Dendritic cell treated with granulocyte-macrophage colony-stimulating factor and Interleukin-4, amounts not matched to agents 40 ng/mL and 50 ng/mL, for 4 days (primary cell): ENCODE results near the gene CAPZB.

Experiments
- H3K27ac Mint-ChIP-seq: one replicate; pipeline ENCODE4 v1.8.0; 2022; ENCODE audit warnings: mild to moderate bottlenecking, mixed read lengths
- H3K27me3 Mint-ChIP-seq: one replicate; pipeline ENCODE4 v1.8.0; 2022; ENCODE audit warnings: mild to moderate bottlenecking, mixed read lengths
- H3K36me3 Mint-ChIP-seq: one replicate; pipeline ENCODE4 v1.8.0; 2022; ENCODE audit warnings: low read depth, mixed read lengths
- H3K4me1 Mint-ChIP-seq: one replicate; pipeline ENCODE4 v1.8.0; 2022; ENCODE audit warnings: low read depth, mixed read lengths
- H3K4me3 Mint-ChIP-seq: one replicate; pipeline ENCODE4 v1.8.0; 2022; ENCODE audit warnings: mild to moderate bottlenecking, moderate library complexity, mixed read lengths
- H3K9me3 Mint-ChIP-seq: one replicate; pipeline ENCODE4 v1.8.0; 2022; ENCODE audit warnings: mixed read lengths
- intact Hi-C: fragments of 100-400 bp; cut with micrococcal nuclease; formaldehyde crosslinking; loops from one replicate; pipeline ENCODE4 v1.15.0; 2022

CAPZB gene

DNA sequence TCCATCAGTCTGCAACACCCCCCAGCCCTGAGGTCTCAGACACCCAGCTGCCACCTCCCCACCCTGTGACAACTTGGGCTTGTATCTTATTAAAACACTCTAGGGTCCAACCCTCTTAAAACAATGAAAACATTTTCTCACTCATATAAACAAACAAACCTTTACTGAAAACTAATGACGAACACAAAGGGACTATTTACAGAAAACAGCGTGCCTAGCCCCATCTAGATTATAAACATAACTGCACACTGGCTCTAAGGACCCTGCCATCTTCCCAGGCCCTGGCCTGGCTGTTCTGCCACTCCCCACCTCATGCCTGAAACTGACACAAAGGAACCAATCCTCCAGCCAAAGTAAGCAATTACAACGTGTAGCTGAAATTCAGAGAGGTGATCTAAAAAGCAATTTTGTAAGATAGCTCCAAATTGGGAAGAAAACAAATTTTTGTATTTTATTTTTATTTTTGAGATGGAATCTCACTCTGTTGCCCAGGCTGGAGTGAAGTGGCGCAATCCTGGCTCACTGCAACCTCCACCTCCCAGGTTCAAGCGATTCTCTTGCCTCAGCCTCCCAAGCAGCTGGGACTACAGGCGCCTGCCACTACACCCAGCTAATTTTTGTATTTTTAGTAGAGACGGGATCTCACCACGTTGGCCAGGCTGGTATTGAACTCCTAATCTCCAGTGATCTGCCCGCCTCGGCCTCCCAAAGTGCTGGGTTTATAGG lies 40.9 kb downstream of the CAPZB start:
- Mint-ChIP-seq H3K36me3 (peaks cover 92% of the 10 kb centered on the region), H3K9me3 (no peaks in the 10 kb centered on the region), H3K4me1 (peaks cover 77% of the 10 kb centered on the region), H3K4me3 (no peak overlapping the region), H3K27ac (peak overlapping the region; percentile 5), H3K27me3 (no peaks in the 10 kb centered on the region)
- intact Hi-C loops, result loop anchor here (5.0 kb wide), 1 partner anchor 38 kb away; no protein-coding TSS in a partner anchor

DNA sequence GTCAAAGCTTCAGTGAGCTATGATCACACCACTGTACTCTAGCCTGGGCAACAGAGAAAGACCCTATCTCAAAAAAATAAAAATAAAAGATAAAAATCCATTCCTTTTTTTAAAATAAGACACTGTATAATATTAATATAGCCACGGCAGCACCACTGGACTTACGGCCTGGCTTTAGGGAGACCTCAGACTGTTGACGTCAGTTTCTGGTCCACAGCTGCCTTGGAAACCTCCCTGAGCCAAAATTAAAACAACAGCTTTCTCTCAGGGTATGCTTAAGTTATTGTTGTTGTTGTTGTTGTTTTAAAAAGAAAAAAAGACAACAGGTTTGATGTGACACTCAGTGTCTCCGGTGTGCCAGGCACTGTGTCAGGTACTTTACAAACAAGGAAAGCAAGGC lies 42.0 kb downstream of the CAPZB start:
- Mint-ChIP-seq H3K9me3 (no peaks in the 10 kb centered on the region), H3K27ac (peak overlapping the region; percentile 5), H3K4me3 (no peak overlapping the region), H3K4me1 (peaks cover 74% of the 10 kb centered on the region), H3K36me3 (peaks cover 90% of the 10 kb centered on the region), H3K27me3 (no peaks in the 10 kb centered on the region)
- intact Hi-C loops, result no loop called here

DNA sequence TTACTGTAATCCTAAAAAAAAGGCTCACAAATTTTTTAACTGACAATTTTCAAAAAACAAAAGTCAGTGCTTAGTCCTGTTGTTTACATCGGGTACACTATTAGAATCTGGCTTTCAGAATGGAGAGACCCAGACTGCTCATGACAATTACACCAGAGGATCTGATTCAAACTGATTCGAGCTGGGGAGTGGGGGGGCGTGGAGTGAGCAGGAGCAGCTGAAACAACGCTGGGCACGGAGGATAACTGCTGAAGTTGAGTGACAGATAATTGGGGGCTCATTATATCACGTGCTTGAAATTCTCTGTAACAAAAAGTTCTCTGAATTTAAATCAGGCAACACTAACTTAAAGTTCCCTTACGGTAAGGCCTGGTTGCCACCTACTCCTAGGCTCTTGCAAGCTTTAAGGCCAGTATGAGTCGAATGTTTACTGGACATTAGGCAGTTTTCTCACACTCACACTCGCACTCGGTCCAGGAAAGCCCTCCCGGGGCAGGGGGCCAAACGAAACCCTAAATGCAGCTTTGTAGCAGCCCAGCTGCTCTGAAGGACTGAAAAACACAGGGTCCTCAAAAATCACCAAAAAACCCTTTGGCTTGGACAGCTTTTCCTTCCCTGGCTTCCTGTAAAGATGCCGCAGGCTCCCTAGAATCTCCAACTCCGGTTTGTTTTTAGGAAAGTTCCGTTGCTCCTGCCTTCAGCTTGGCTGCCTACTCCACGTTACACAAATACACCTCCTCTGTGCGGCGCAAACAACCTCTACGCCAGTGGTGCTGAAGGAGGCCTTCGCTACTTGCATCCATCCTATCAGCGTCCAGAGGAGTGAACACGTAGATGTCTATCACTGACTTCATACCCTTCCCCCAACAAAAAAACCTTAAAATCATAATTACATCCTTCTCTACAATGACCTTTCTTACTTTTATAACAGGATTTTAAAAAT lies 42.9 kb downstream of the CAPZB start:
- peaks cover 74% of the 10 kb centered on the region for H3K4me1 Mint-ChIP-seq
- peaks cover 90% of the 10 kb centered on the region for H3K36me3 Mint-ChIP-seq
- H3K27ac Mint-ChIP-seq, result no peak overlapping the region
- no peak overlapping the region for H3K4me3 Mint-ChIP-seq
- no peaks in the 10 kb centered on the region for H3K27me3 Mint-ChIP-seq
- H3K9me3 Mint-ChIP-seq, result no peaks in the 10 kb centered on the region
- intact Hi-C loops, result no loop called here

DNA sequence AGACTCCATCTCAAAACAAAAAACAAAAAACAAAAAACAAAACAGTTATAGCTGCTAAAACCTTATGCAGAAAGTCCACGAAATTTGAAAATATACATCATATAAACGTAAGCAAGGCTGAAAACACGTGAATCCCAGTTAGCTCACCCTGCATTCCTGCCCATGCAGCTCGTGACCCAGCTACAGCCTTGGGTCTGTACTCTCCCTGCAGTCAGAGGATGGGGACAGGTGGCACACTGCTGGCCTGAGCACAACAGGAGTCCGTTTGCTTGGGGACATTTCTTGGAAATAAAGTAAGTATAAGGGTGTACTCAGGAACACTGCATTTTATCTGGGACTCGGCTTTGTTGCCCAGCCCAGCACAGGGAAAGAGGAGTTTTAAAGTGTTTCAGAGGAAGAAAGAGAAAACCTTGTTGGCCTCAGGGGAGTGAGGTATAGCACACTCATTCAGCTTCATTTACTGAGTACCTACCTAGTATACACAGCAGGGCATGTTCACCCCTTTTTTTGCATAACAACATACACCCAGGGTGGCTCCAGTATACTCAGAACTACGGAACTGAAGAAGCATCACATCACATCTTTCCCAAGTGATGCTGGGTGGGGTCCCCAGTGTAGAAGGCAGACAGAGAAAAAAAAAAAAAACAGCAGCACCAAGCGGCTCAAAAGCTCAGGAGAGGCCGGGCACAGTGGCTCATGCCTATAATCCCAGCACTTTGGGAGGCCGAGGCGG lies 44.1 kb downstream of the CAPZB start:
- intact Hi-C loops, result no loop called here
- Mint-ChIP-seq H3K4me3 (no peak overlapping the region), H3K36me3 (peaks cover 95% of the 10 kb centered on the region), H3K9me3 (no peaks in the 10 kb centered on the region), H3K27ac (peak overlapping the region; percentile 8), H3K4me1 (peaks cover 74% of the 10 kb centered on the region), H3K27me3 (no peaks in the 10 kb centered on the region)

DNA sequence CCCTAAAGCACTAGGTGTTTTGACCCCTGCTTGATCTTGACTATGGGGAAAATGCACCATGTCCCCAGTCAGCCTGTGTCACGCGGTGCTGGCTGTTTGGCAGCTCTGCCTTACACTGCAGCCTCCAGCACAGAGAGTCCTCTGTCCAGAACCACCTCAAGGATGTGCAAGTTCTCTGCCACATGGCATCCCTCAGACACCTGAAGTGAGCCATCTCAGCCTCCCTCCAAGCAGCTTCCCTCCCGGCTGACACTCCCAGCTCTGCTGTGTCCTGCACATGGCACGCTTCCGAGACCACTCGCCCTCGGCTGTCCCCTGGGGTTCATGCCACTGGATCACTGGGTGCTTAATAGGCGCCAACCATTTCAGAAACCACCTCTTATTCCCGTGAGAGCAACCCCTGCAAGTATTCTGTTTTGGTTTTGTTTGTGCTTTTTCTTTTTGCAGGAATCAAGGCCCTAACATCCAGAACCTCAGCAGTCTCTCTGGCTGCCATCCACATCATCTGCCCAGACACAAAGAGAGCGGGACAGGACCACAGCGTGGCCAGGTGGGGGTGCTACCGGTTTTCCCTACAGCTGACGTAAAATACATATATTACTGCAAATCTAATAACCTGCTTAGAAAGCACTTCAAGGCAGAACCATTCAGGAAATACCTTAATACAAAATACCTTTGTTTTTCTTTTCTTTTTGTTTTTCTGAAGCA lies 45.7 kb downstream of the CAPZB start:
- H3K27me3 Mint-ChIP-seq, result no peaks in the 10 kb centered on the region
- no peaks in the 10 kb centered on the region for H3K9me3 Mint-ChIP-seq
- peaks cover 74% of the 10 kb centered on the region for H3K4me1 Mint-ChIP-seq
- intact Hi-C loops, result loop anchor here (5.0 kb wide), 1 partner anchor 158 kb away; a partner anchor contains a TSS
- H3K27ac Mint-ChIP-seq, result no peak overlapping the region
- peaks cover 86% of the 10 kb centered on the region for H3K36me3 Mint-ChIP-seq
- no peak overlapping the region for H3K4me3 Mint-ChIP-seq

DNA sequence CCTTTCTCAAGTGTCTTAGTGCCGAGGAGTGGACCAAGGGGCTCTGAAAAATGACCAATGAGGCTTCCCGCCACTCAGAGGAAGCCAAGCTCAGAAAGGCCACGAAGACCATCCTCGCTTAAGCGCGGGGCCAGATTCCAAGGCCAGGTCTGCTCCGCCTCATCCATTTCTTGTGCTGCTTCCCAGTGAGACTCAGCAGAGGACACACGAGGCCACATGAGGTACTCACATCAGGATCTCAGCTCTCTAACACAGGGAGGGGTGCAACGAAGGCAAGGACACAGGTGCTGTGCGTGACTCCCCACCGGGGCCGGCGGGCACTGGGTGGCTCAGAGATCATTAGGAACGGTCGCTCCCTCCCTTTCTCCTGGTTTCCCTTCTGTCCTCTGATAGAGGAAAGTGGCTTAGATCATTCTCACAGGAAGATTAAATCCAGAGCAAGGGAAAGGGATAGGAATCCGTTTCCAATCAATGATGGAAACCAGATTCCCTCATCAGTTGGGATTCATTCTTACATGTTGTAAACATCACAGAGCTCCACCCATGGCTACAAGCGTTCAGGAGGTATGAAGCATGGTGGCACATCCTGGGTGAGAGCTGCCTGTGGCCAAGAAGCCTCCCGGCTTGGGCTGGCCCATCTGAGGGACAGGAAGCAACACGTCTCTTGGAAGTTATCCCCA lies 46.7 kb downstream of the CAPZB start:
- Mint-ChIP-seq H3K36me3 (peaks cover 83% of the 10 kb centered on the region), H3K27me3 (no peaks in the 10 kb centered on the region), H3K27ac (no peak overlapping the region), H3K4me1 (peaks cover 73% of the 10 kb centered on the region), H3K4me3 (no peak overlapping the region), H3K9me3 (no peaks in the 10 kb centered on the region)
- intact Hi-C loops, result loop anchor here (5.0 kb wide), 1 partner anchor 159 kb away; a partner anchor contains a TSS

DNA sequence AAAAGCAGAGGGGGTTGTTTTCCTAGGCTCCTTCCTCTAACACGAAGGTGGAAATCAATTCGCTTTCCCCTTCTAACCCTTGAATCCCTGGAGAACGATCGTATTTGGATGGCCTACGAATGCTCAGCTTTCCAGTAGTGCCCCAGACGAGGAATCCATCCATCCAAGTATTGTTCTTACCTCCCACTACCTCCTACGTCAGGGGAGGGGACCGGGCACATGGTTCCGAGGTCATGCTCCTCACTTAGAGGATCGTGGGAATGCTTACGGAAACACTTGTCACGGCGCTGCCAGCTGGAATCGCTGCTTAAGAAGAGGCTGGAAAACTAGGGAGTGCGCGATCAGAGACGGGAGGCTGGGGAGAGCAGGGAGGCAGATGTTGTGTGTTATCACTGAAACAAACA lies 47.4 kb downstream of the CAPZB start:
- Mint-ChIP-seq H3K27me3 (no peaks in the 10 kb centered on the region), H3K27ac (peak overlapping the region; percentile 69), H3K36me3 (peaks cover 84% of the 10 kb centered on the region), H3K4me3 (no peak overlapping the region), H3K9me3 (no peaks in the 10 kb centered on the region), H3K4me1 (peaks cover 78% of the 10 kb centered on the region)
- intact Hi-C loops, result loop anchor here (5.0 kb wide), 1 partner anchor 159 kb away; a partner anchor contains a TSS

DNA sequence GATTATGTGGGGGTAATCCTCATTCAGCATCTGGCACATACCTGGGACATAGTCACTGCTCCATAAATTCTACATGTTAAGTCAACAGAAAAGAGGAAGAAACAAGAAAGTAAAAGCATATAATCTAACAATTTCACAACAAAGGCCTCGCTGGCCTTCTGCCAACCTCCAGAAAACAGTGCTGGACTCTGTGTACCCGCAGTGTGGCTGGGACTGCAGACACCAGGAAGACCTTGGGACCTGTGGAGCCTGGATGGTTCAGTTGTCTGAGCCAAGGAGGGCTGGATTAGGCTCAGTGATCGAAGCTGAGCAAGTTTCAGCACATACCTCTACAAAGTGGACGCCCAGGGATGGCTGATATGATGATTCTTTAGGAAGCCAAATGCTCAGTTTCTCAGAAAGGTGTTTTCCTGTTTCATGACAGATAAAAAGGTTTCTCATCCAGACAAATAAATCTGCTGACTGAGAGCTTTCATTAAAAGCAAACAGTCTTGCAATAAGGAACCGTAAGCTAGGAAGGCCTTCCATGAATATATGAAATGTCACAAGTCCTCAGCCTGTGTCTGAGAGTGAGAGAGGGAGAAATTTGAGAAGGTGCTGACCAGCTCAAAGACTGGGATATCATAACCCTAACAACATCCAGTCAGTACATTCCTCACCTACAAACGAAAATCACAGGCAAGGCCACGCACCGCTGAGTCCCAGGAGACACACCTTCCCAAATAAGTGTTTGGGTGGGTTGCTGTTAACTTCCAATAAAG lies 48.4 kb downstream of the CAPZB start:
- Mint-ChIP-seq H3K27ac (peak overlapping the region; percentile 69), H3K9me3 (no peaks in the 10 kb centered on the region), H3K27me3 (no peaks in the 10 kb centered on the region), H3K4me1 (peaks cover 73% of the 10 kb centered on the region), H3K4me3 (peak overlapping the region; percentile 2), H3K36me3 (peaks cover 80% of the 10 kb centered on the region)
- intact Hi-C loops, result loop anchor here (5.0 kb wide), 1 partner anchor 160 kb away; a partner anchor contains a TSS

DNA sequence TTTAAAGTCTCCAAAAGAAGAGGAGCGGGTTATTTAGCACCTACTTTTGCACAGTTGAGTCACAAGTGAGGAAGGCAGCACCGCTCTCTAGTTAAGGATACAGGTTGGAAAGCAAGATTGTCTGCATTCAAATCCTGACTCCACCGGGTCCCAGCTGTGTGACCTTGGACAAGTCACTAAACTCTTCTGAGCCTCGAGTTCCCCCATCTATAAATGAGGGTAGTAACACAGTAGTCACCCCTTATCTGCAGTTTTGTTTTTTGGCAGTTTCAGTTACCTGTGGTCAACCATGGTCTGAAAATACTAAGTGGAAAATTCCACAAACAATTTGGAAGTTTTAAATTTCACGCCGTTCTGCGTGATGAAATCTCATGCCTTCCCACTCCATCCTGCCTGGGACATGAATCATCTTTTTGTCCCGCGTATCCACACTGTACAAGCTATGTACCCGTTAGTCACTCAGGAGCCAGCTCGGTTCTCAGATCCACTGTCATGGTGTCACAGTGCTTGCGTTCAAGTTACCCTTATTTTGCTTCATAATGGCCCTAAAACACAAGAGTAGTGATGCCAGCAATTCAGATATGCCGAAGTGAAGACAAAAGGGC lies 49.4 kb downstream of the CAPZB start:
- Mint-ChIP-seq H3K27me3 (no peaks in the 10 kb centered on the region), H3K4me3 (no peak overlapping the region), H3K9me3 (no peaks in the 10 kb centered on the region), H3K4me1 (peaks cover 77% of the 10 kb centered on the region), H3K36me3 (peaks cover 71% of the 10 kb centered on the region), H3K27ac (peak overlapping the region; percentile 69)
- intact Hi-C loops, result loop anchor here (5.0 kb wide), 1 partner anchor 161 kb away; a partner anchor contains a TSS

DNA sequence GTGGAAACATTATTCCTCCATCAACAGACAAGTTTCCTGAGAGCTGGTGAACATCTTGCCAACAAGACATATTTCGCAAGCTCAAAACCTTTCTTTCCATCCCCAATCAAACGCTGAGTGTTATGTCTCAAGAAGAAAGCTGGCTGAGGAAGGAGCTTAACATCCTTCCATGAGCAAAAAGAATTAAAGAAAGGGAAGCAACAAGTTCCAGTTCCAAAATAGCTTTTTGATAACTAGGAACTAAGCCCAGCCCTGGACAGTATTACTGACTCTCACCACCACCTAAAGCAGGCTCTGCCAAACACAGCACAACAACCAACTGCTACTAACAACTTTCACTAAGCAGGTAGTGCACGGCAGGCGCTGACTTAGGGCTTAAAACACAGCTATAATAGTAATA lies 50.2 kb downstream of the CAPZB start:
- H3K4me3 Mint-ChIP-seq, result no peak overlapping the region
- no peaks in the 10 kb centered on the region for H3K27me3 Mint-ChIP-seq
- intact Hi-C loops, result loop anchor here (5.0 kb wide), 1 partner anchor 162 kb away; a partner anchor contains a TSS
- H3K4me1 Mint-ChIP-seq, result peaks cover 84% of the 10 kb centered on the region
- H3K36me3 Mint-ChIP-seq, result peaks cover 69% of the 10 kb centered on the region
- H3K9me3 Mint-ChIP-seq, result no peaks in the 10 kb centered on the region
- peak overlapping the region; percentile 69 for H3K27ac Mint-ChIP-seq

DNA sequence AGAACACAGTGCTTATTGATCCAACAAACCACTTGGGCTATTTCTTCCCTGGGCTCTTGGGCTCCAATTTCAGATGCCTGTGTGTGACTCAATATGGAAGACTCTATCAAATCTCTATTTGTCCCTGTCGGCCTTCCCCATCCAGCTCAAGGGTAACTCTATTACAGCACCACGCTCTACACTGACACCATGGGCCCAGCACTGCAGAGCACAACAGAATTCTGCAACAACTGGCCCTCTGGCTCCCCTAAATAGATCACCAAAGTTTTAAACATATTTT lies 51.7 kb downstream of the CAPZB start:
- Mint-ChIP-seq H3K27ac (no peak overlapping the region), H3K4me3 (no peak overlapping the region), H3K36me3 (peaks cover 62% of the 10 kb centered on the region), H3K4me1 (peaks cover 87% of the 10 kb centered on the region), H3K9me3 (no peaks in the 10 kb centered on the region), H3K27me3 (no peaks in the 10 kb centered on the region)
- intact Hi-C loops, result no loop called here
